DOHH2 (cell line): ENCODE measurements around the gene MAB21L1.

ENCODE experiments used
- H3F3A ChIP-seq: fragments of 200-600 bp; sonication (generic), shearing (Covaris generic); 2 replicates; pipeline ENCODE4 v1.6.0; 2016; ENCODE audit warnings: antibody characterized with exemption, mild to moderate bottlenecking; ENCODE audit not compliant: control insufficient read depth, insufficient read depth
- H3K27ac ChIP-seq: fragments of 200-600 bp; sonication (generic); 2 replicates; pipeline ENCODE4 v1.5.1; 2014; ENCODE audit warnings: low read depth, mild to moderate bottlenecking, low read length, moderate library complexity
- H3K27me3 ChIP-seq: fragments of 200-600 bp; sonication (generic); 2 replicates; pipeline ENCODE4 v1.6.1; 2014; ENCODE audit warnings: mild to moderate bottlenecking, low read length, mixed read lengths; ENCODE audit not compliant: control insufficient read depth
- H3K36me3 ChIP-seq: fragments of 200-600 bp; sonication (generic); 2 replicates; pipeline ENCODE4 v1.6.1; 2014; ENCODE audit warnings: mild to moderate bottlenecking, low read length, moderate library complexity, mixed read lengths; ENCODE audit not compliant: control insufficient read depth
- H3K4me1 ChIP-seq: fragments of 200-600 bp; sonication (generic); 2 replicates; pipeline ENCODE4 v1.6.1; 2014; ENCODE audit warnings: mild to moderate bottlenecking, low read length, mixed read lengths; ENCODE audit not compliant: control insufficient read depth
- H3K4me2 ChIP-seq: fragments of 200-600 bp; sonication (generic); 2 replicates; pipeline ENCODE4 v1.6.0; 2014; ENCODE audit warnings: mild to moderate bottlenecking, low read length, moderate library complexity
- H3K4me3 ChIP-seq: fragments of 200-600 bp; sonication (generic); 2 replicates; pipeline ENCODE4 v1.5.1; 2014; ENCODE audit warnings: mild to moderate bottlenecking, low read length, mixed read lengths
- H3K79me2 ChIP-seq: fragments of 200-600 bp; sonication (generic); 2 replicates; pipeline ENCODE4 v1.6.1; 2014; ENCODE audit warnings: mild to moderate bottlenecking, low read length, mixed read lengths; ENCODE audit not compliant: control insufficient read depth
- H3K9me2 ChIP-seq: fragments of 200-600 bp; sonication (generic); replicated peaks from 2 replicates; pipeline ENCODE4 v1.6.1; 2014; ENCODE audit warnings: mild to moderate bottlenecking, low read length, mixed read lengths; ENCODE audit not compliant: control insufficient read depth
- H3K9me3 ChIP-seq: fragments of 200-600 bp; sonication (generic); 2 replicates; pipeline ENCODE4 v1.6.1; 2014; ENCODE audit warnings: antibody characterized with exemption, low read length, mixed read lengths; ENCODE audit not compliant: control insufficient read depth, insufficient read depth
- H4K20me1 ChIP-seq: fragments of 200-600 bp; sonication (generic); 2 replicates; pipeline ENCODE4 v1.6.0; 2014; ENCODE audit warnings: low read depth, mild to moderate bottlenecking, antibody characterized with exemption, low read length, moderate library complexity; ENCODE audit not compliant: control insufficient read depth, insufficient read depth
- CTCF ChIP-seq: fragments of 200-600 bp; sonication (generic); IDR thresholded peaks from one replicate; pipeline ENCODE4 v1.5.1; 2014; ENCODE audit warnings: antibody characterized with exemption, mild to moderate bottlenecking, low read depth, low read length; ENCODE audit not compliant: poor library complexity, severe bottlenecking
- EZH2phosphoT487 ChIP-seq: fragments of 200-600 bp; sonication (generic); IDR thresholded peaks from 2 replicates; pipeline ENCODE4 v1.6.1; 2017; ENCODE audit warnings: borderline replicate concordance, mild to moderate bottlenecking, antibody characterized with exemption, low read length, moderate library complexity, mixed read lengths

The MAB21L1 gene

DNA sequence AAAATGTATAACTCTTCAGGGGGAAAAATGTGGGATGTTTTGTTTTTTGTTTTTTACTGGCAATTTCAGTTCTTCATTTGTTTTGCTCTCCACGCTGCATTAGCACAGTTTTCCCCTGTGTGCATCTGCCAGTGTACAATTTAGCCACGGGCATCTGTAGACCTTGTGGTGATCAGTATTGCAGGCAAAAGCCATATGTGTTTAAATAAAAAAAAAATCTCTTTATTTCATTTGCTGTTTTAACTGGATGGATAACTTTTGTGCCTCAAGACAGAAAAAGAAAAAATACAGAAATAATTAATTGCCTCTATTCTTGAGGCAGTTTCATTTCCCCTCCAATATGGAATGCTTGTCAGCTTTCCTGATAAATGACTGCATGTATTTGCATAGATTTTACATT, 7.9 kb upstream of the MAB21L1 start:
- peak overlapping the region; percentile 64 for H3K4me2 ChIP-seq
- peaks cover 16% of the 10 kb centered on the region for H3K36me3 ChIP-seq
- peaks cover 33% of the 10 kb centered on the region for H3K79me2 ChIP-seq
- H3K9me3 ChIP-seq, result peaks cover 5% of the 10 kb centered on the region; the same call in 1 of the 2 replicates
- H3K27me3 ChIP-seq, result no peaks in the 10 kb centered on the region
- H3K4me3 ChIP-seq, result peak overlapping the region; percentile 51
- H3K27ac ChIP-seq, result peak overlapping the region; percentile 96
- H3K4me1 ChIP-seq, result peaks cover 70% of the 10 kb centered on the region
- peaks cover 33% of the 10 kb centered on the region for H3F3A ChIP-seq
- H4K20me1 ChIP-seq, result no peaks in the 10 kb centered on the region
- no peak for TF ChIP-seq EZH2phosphoT487
- no peak for TF ChIP-seq CTCF
- H3K9me2 ChIP-seq, result no peaks in the 10 kb centered on the region

GRCh38 chr13:35483761-35484160, 7.3 kb upstream of the MAB21L1 start:
- TF ChIP-seq EZH2phosphoT487 (no peak), CTCF (no peak)
- peak overlapping the region; percentile 64 for H3K4me2 ChIP-seq
- peak overlapping the region; percentile 51 for H3K4me3 ChIP-seq
- peaks cover 77% of the 10 kb centered on the region for H3K4me1 ChIP-seq
- peaks cover 5% of the 10 kb centered on the region; the same call in 1 of the 2 replicates for H3K9me3 ChIP-seq
- no peaks in the 10 kb centered on the region for H4K20me1 ChIP-seq
- H3F3A ChIP-seq, result peaks cover 39% of the 10 kb centered on the region
- peaks cover 16% of the 10 kb centered on the region for H3K36me3 ChIP-seq
- peak overlapping the region; percentile 96 for H3K27ac ChIP-seq
- H3K27me3 ChIP-seq, result no peaks in the 10 kb centered on the region
- H3K9me2 ChIP-seq, result no peaks in the 10 kb centered on the region
- peaks cover 39% of the 10 kb centered on the region for H3K79me2 ChIP-seq

DNA sequence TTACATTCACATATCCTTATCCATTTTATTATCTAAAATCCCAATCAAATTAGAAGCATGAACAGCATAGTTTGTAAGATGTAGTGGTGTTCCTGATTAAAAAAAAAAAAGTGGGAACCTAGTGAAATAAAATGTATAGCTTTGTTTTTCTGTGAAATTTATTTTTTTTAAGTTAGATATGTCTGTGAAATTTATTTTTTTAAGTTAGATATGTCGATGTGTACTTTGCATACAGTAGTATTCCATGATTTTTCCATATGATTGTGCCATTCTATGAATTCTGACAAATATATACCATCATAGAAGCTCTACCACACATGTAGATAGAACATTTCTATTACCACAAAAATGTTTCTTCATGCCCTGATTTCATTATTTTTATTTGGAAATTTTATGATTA, 6.0 kb upstream of the MAB21L1 start:
- Histone ChIP-seq H3K27ac (peak overlapping the region; percentile 96), H3K9me2 (no peaks in the 10 kb centered on the region), H3K9me3 (peaks cover 5% of the 10 kb centered on the region; the same call in 1 of the 2 replicates), H3K79me2 (peaks cover 51% of the 10 kb centered on the region), H4K20me1 (no peaks in the 10 kb centered on the region), H3K4me1 (peaks cover 86% of the 10 kb centered on the region), H3F3A (peaks cover 44% of the 10 kb centered on the region), H3K36me3 (peaks cover 21% of the 10 kb centered on the region), H3K4me2 (peak overlapping the region; percentile 64), H3K27me3 (no peaks in the 10 kb centered on the region), H3K4me3 (peak overlapping the region; percentile 29)
- no peak for TF ChIP-seq EZH2phosphoT487
- TF ChIP-seq CTCF, result no peak

- Histone ChIP-seq H3F3A (peaks cover 51% of the 10 kb centered on the region), H3K79me2 (peaks cover 59% of the 10 kb centered on the region)
Measured at GRCh38 chr13:35481777-35482176, 5.3 kb upstream of the MAB21L1 start.

More at GRCh38 chr13:35481777-35482176, 5.3 kb upstream of the MAB21L1 start:
- Histone ChIP-seq H3K4me1 (peaks cover 88% of the 10 kb centered on the region), H3K4me2 (peak overlapping the region; percentile 90), H3K9me2 (no peaks in the 10 kb centered on the region), H3K27me3 (no peaks in the 10 kb centered on the region), H3K4me3 (peak overlapping the region; percentile 88), H3K27ac (peak overlapping the region; percentile 96), H3K9me3 (peaks cover 5% of the 10 kb centered on the region; the same call in 1 of the 2 replicates), H4K20me1 (no peaks in the 10 kb centered on the region), H3K36me3 (peaks cover 28% of the 10 kb centered on the region)
- no peak for TF ChIP-seq EZH2phosphoT487
- no peak for TF ChIP-seq CTCF
